Measurements from ENCODE around the gene CRYBG2.

The CRYBG2 gene

GRCh38 chr1:26277719-26278118 lies 76.2 kb downstream of the CRYBG2 start:
- no peak for DNase-seq

DNA sequence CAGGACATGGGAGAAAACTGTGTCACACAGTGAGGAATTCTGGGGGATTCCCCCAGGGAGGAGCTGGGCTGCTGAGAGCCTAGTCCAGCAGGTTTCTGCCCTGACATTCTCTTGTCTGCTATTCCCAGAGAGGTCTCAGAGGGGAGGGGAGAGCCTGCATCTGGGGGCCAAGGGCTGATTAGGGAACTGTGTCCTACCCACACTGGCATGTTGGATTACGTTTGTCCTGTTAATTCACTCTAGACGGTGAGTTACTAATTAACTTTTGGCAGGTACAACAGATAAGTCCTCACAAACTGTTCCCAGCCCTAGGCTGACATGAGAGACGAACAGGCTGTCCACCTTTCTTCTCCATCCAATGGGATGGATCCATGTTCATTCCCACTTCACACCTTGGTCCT lies 76.7 kb downstream of the CRYBG2 start:
- DNase-seq = no peak

- no peak for DNase-seq
These were observed 77.5 kb downstream of the CRYBG2 start for GRCh38 chr1:26276432-26276838.

GRCh38 chr1:26275580-26276431 lies 78.1 kb downstream of the CRYBG2 start:
- peak; percentile 58 for DNase-seq

DNA sequence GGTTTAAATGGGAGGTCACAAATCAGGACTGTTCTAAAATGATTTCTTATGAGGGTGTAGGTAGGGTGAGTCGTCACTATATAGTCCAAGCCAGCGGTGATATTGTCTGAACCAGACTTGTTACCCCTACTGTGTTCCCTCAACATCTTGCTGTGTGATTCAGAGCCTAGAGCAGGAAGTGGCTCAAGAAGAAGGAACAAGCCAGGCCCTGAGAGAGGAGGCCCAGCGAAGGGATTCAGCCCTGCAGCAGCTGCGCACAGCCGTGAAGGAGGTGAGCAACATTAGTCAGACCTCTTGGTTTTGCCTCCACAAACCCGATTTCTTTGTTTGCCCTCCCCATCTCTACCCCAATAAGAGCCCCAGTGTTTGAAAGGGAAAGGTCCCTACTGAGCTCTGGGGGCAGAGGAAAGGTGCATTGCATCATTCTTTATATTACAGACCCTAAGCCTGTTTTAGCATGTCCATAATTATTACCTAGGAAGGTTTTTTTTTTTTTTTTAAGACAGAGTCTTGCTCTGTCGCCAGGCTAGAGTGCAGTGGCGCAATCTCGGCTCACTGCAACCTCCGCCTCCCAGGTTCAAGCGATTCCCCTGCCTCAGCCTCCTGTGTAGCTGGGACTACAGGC lies 79.0 kb downstream of the CRYBG2 start:
- DNase-seq = peak; percentile 42

Measured in GF-D8 (cell line).